Mucosa of rectum (tissue), 2 donors: Measurements from ENCODE around the gene SLFN11.
"Not testable (repeated sequence)": the region's sequence is repeated elsewhere in the genome, so short reads cannot be mapped to it uniquely, and the experiment has no call there.

Experiments
- H3K27ac ChIP-seq, 2 donors: one replicate each; pipeline ENCODE4 v1.7.0; 2013; ENCODE audit warnings: inconsistent platforms in 2 of 2, low read depth in 2 of 2, low read length in 2 of 2
- H3K27me3 ChIP-seq, 2 donors: one replicate each; pipeline ENCODE4 v1.7.0; 2013; ENCODE audit warnings: low read length in 2 of 2; ENCODE audit not compliant: control insufficient read depth in 2 of 2, insufficient read depth in 2 of 2
- H3K36me3 ChIP-seq, 2 donors: one replicate each; pipeline ENCODE4 v1.7.0; 2013; ENCODE audit warnings: low read length in 2 of 2; ENCODE audit not compliant: control insufficient read depth in 2 of 2, insufficient read depth in 2 of 2
- H3K4me1 ChIP-seq, 2 donors: one replicate each; pipeline ENCODE4 v1.7.0; 2013; ENCODE audit warnings: low read length in 2 of 2, mild to moderate bottlenecking in 1 of 2; ENCODE audit not compliant: control insufficient read depth in 2 of 2, insufficient read depth in 2 of 2
- H3K4me3 ChIP-seq, 2 donors: one replicate each; pipeline ENCODE4 v1.7.0; 2013; ENCODE audit warnings: low read length in 2 of 2
- H3K9ac ChIP-seq, 2 donors: one replicate each; pipeline ENCODE4 v1.7.0; 2013; ENCODE audit warnings: low read length in 2 of 2, low read depth in 1 of 2, mild to moderate bottlenecking in 1 of 2
- H3K9me3 ChIP-seq, 2 donors: one replicate each; pipeline ENCODE4 v1.7.0; 2013; ENCODE audit warnings: low read length in 2 of 2; ENCODE audit not compliant: control insufficient read depth in 2 of 2
- donor health status: healthy.
- donor health status: Normal muscosa, but diverticular disease.

SLFN11 gene

DNA sequence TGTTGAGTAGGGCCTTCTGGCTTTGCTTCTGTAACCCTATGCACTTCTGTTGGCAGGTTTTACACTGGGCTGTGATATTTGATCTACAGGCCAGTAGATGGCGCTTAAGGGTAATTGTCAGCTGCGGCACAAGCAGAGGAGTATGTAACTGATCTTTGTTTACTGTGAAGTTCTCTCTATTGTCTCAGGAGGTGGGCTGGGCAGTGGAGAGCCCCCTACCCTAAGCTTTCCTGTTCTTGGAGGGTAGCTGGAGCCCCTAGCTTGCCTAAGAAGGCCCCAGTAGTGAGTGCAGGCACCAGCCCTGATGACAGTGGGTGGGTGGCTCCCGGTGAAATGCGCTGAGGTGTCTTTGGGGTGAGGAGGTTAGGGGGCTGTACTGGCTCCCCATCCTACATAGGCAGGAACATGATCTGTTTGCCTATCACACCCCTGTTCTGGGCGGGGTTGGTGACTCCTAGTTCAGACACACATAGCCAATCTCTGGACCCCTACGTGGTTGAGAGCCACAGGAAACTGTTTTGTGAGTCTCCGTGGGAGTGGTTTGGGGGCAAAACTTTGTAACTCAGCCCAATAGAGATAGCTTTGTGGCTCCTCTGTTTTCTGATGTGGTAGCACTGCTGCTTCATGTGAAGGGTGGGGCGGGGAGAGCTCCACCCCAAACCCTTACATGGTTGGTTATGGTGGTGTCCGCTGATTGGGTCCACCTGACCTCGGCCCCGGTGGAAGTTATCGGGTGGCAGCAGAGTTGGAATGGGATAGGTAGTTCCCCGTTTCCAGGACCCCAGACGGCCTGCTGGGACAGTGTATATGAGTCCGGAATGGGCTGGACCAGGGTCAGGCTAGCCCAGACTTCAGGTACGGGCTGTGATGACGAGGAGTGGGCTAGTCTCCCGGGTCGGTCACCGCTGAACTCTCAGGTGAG is 60.4 kb downstream of the SLFN11 start:
- Histone ChIP-seq H3K4me1 (peaks cover 6 to 10% of the 10 kb centered on the region in 2 donors), H3K36me3 (no peaks in the 10 kb centered on the region), H3K27me3 (no peaks in the 10 kb centered on the region), H3K4me3 (peak overlapping the region; percentile 33 to 69), H3K9me3 (no peaks in the 10 kb centered on the region), H3K27ac (peak overlapping the region; percentile 50 to 70), H3K9ac (peak overlapping the region; percentile 44 to 81)

DNA sequence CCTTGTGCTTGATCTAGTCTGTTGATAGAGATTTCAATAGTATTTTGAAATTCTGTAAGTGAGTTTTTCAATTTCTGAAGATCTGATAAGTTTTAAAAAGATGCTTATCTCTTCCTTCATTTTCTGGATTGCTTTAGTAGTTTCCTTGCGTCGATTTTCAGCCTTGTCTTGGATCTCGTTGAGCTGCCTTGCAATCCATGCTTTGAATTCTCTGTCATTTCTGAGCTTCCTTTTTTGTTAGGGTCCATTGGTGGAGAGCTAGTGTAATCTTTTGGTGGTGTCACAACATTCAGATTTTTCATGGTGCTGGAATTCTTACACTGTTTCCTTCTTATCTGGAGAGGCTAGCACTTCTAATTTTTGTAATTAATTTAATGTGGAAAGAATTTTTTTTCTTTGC is 61.1 kb downstream of the SLFN11 start:
- Histone ChIP-seq H3K27ac (no peak overlapping the region), H3K4me3 (no peak overlapping the region), H3K36me3 (no peaks in the 10 kb centered on the region), H3K4me1 (peaks cover 6 to 10% of the 10 kb centered on the region in 2 donors), H3K27me3 (no peaks in the 10 kb centered on the region), H3K9ac (peak overlapping the region in 1 of 2 donors; percentile 81), H3K9me3 (no peaks in the 10 kb centered on the region)

DNA sequence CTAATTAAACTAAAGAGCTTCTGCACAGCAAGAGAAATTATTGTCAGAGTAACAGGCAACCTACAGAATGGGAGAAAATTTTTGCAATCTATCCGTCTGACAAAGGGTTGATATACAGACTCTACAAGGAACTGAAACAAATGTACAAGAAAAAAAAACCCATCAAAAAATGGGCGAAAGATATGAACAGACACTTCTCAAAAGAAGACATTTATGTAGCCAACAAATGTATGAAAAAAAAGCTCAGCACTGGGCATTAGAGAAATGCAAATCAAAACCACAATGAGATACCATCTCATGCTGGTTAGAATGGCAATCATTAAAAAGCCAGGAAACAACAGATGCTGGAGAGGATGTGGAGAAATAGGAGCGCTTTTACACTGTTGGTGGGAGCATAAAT is 64.1 kb downstream of the SLFN11 start:
- not testable (repeated sequence) for H3K9ac ChIP-seq, H3K27me3 ChIP-seq, H3K4me3 ChIP-seq, H3K36me3 ChIP-seq, H3K27ac ChIP-seq, H3K4me1 ChIP-seq, H3K9me3 ChIP-seq
